Fibroblast of skin of abdomen (primary cell): ENCODE measurements around the gene CERS2. TPM values are rescaled to one million over a fixed set of nuclear protein-coding genes. Genes with fewer than 3 reads are reported as not detected.
A peak's percentile ranks its signal among the peaks of the same experiment; 100 is the strongest.

ENCODE experiments used
- DNase-seq: peaks from one replicate; pipeline ENCODE4 v3.0.0-alpha.2; 2013
- polyA plus RNA-seq, 2 experiments: library from polyadenylated mRNA; unstranded; fragments of 120-200 nt; gene quantifications; one replicate each; pipeline ENCODE4 v1.2.1, GENCODE V29; 2013; ENCODE audit not compliant: insufficient read length in 2 of 2

The CERS2 gene
- polyA plus RNA-seq (2013, experiment 1 of 2; ENCODE audit: insufficient read length): 139 TPM
- 132 TPM for polyA plus RNA-seq (2013, experiment 2 of 2; ENCODE audit: insufficient read length)

- peak; percentile 86 for DNase-seq
Observed at GRCh38 chr1:150974580-150975478, at the start of gene CERS2. Gene CERS2, minus strand, starts transcription at chr1:150974835. Its CDS starts 5,745 bp downstream, at chr1:150969090.

GRCh38 chr1:151013518-151013917 is 38.9 kb upstream of the CERS2 start:
- DNase-seq: no peak

GRCh38 chr1:151012684-151013471 is 38.2 kb upstream of the CERS2 start:
- no peak for DNase-seq

- no peak for DNase-seq
Observed at GRCh38 chr1:151011154-151011850, 36.7 kb upstream of the CERS2 start.

GRCh38 chr1:151010346-151010726 is 35.7 kb upstream of the CERS2 start:
- DNase-seq: no peak

GRCh38 chr1:151009674-151010345 is 35.2 kb upstream of the CERS2 start:
- no peak for DNase-seq

- DNase-seq: peak; percentile 58
Observed at GRCh38 chr1:151009206-151009587, 34.6 kb upstream of the CERS2 start.

- DNase-seq: peak; percentile 94
Observed at GRCh38 chr1:151008244-151009205, 33.9 kb upstream of the CERS2 start, which contains the start of gene PRUNE1. Gene PRUNE1, plus strand, starts transcription at chr1:151008449. Its CDS starts 184 bp downstream, at chr1:151008633.

GRCh38 chr1:151007853-151008243 is 33.2 kb upstream of the CERS2 start:
- DNase-seq: no peak

GRCh38 chr1:151006327-151007052 is 31.9 kb upstream of the CERS2 start, which contains the start of gene MINDY1:
Gene MINDY1, minus strand, starts transcription at chr1:151006902. Its CDS starts 4,285 bp downstream, at chr1:151002617.
- peak; percentile 79 for DNase-seq

- no peak for DNase-seq
Observed at GRCh38 chr1:151005729-151006319, 31.2 kb upstream of the CERS2 start.

GRCh38 chr1:151003180-151003579 is 28.5 kb upstream of the CERS2 start:
- no peak for DNase-seq

- DNase-seq: no peak
Observed at GRCh38 chr1:151002611-151003010, 28.0 kb upstream of the CERS2 start.

- DNase-seq: no peak
Observed at GRCh38 chr1:151002051-151002450, 27.4 kb upstream of the CERS2 start.

- DNase-seq: no peak
Observed at GRCh38 chr1:151001602-151002001, 27.0 kb upstream of the CERS2 start.

- no peak for DNase-seq
Observed at GRCh38 chr1:151000408-151000807, 25.8 kb upstream of the CERS2 start.

- DNase-seq: no peak
Observed at GRCh38 chr1:150999926-151000325, 25.3 kb upstream of the CERS2 start.

- peak; percentile 43 for DNase-seq
Observed at GRCh38 chr1:150999051-150999674, 24.5 kb upstream of the CERS2 start.

- DNase-seq: no peak
Observed at GRCh38 chr1:150997949-150998348, 23.3 kb upstream of the CERS2 start.
